ENCODE results near the gene SEPTIN8.

The SEPTIN8 gene

DNA sequence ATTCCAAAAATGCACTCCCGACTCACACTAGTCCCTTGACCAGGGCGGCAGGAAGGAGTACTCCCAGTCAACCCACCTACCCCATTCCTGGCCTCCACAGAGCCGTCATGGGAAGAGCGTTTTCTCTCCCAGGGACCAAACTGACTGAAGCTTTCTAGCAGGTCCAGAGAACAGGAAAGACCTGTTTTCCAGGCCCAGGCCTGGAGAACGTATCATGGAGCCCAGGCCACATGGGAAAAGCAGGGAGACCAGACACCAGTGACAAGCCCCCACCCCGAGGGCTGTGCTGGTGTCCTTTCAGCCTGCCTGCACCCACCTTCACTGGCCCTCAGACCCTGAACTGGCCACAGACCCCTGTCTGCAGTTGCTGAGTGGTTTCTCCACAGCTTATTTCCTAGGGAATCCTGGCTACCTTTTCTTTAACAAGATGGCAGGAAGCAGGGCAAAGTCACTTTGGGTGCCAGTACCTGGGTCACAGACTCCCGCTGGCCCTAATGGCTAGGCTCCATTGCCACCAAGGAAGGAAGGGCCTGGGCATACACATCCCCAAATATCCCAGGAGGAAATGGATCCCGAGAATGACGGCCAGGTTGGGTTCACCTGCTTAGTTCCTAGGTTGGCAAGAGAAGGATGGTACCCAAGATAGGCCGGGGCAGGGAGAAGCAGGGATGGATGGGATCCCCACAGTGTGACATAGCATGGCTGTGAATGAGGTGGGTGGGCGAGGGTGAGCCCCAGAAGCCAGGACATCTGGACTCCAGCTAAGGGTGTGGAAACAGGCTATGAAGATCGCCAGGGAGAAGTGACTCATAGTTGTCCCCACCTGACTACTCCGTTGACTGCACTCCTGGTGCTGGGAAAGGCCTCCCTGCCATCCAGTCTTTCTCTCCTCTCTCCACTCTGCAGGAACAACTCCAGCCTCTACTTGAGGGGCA lies 17.7 kb downstream of the SEPTIN8 start:
- Histone ChIP-seq H3K36me3 (ENCODE audit: insufficient read depth, low read length) (peaks cover 67% of the 10 kb centered on the region), H3K4me2 (ENCODE audit: insufficient read depth, low read length) (no peak overlapping the region), H3K27me3 (ENCODE audit: insufficient read depth, low read length, poor library complexity) (no peaks in the 10 kb centered on the region), H3K9ac (ENCODE audit: low read depth, low read length) (no peak overlapping the region), H3K79me2 (ENCODE audit: insufficient read depth, low read length) (no peaks in the 10 kb centered on the region), H3K27ac (ENCODE audit: low read length) (no peak overlapping the region), H3K4me3 (ENCODE audit: low read depth in 1 of 2, low read length in 2 of 2) (no peak overlapping the region), H3K4me1 (ENCODE audit: insufficient read depth, low read length) (no peaks in the 10 kb centered on the region), H2AFZ (ENCODE audit: low read depth, low read length) (no peak overlapping the region), H3K9me3 (ENCODE audit: insufficient read depth, low read length, severe bottlenecking) (no peaks in the 10 kb centered on the region), H4K20me1 (ENCODE audit: insufficient read depth, low read length) (no peaks in the 10 kb centered on the region)
- ATAC-seq (ENCODE audit: insufficient read depth, low read depth) (no peak), DNase-seq (no peak)
- TF ChIP-seq, protein P1, sequence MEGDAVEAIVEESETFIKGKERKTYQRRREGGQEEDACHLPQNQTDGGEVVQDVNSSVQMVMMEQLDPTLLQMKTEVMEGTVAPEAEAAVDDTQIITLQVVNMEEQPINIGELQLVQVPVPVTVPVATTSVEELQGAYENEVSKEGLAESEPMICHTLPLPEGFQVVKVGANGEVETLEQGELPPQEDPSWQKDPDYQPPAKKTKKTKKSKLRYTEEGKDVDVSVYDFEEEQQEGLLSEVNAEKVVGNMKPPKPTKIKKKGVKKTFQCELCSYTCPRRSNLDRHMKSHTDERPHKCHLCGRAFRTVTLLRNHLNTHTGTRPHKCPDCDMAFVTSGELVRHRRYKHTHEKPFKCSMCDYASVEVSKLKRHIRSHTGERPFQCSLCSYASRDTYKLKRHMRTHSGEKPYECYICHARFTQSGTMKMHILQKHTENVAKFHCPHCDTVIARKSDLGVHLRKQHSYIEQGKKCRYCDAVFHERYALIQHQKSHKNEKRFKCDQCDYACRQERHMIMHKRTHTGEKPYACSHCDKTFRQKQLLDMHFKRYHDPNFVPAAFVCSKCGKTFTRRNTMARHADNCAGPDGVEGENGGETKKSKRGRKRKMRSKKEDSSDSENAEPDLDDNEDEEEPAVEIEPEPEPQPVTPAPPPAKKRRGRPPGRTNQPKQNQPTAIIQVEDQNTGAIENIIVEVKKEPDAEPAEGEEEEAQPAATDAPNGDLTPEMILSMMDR (IDR thresholded peaks at IDR 0.05; ENCODE audit: borderline replicate concordance, extremely low read depth, low read length, poor library complexity, severe bottlenecking) = no peak
- no peak for TF ChIP-seq EZH2 (IDR thresholded peaks at IDR 0.05; ENCODE audit: borderline replicate concordance, low read depth, low read length, severe bottlenecking)

DNA sequence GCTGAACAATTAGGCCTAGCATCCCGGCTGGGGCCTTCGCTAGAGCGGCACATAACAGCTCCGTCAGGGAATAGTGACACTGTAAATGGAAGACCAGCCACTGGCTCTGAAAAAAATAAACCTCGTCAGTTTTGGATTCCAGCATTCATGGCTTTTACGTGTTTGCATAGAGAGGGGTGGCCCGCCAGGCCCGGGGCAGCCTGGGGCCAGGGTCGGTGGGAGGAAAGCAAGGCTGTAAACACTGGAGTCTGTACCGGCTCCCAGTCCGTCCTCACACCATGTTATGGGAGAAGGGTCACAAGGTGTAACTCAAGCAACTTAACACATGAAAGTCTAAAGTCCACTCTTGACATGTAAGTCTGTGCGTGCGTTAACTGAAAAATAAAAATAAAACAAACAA lies 18.6 kb downstream of the SEPTIN8 start:
- H3K27ac ChIP-seq (ENCODE audit: low read length) = no peak overlapping the region
- no peak for ATAC-seq (ENCODE audit: insufficient read depth, low read depth)
- no peak overlapping the region for H2AFZ ChIP-seq (ENCODE audit: low read depth, low read length)
- H3K4me2 ChIP-seq (ENCODE audit: insufficient read depth, low read length) = no peak overlapping the region
- H4K20me1 ChIP-seq (ENCODE audit: insufficient read depth, low read length) = no peaks in the 10 kb centered on the region
- no peak overlapping the region for H3K9ac ChIP-seq (ENCODE audit: low read depth, low read length)
- DNase-seq = no peak
- H3K4me1 ChIP-seq (ENCODE audit: insufficient read depth, low read length) = no peaks in the 10 kb centered on the region
- H3K36me3 ChIP-seq (ENCODE audit: insufficient read depth, low read length) = peaks cover 58% of the 10 kb centered on the region
- no peaks in the 10 kb centered on the region for H3K79me2 ChIP-seq (ENCODE audit: insufficient read depth, low read length)
- no peaks in the 10 kb centered on the region for H3K9me3 ChIP-seq (ENCODE audit: insufficient read depth, low read length, severe bottlenecking)
- TF ChIP-seq, protein P1 (IDR thresholded peaks at IDR 0.05; ENCODE audit: borderline replicate concordance, extremely low read depth, low read length, poor library complexity, severe bottlenecking) = no peak
- TF ChIP-seq EZH2 (IDR thresholded peaks at IDR 0.05; ENCODE audit: borderline replicate concordance, low read depth, low read length, severe bottlenecking) = no peak
- H3K27me3 ChIP-seq (ENCODE audit: insufficient read depth, low read length, poor library complexity) = no peaks in the 10 kb centered on the region
- H3K4me3 ChIP-seq (ENCODE audit: low read depth in 1 of 2, low read length in 2 of 2) = no peak overlapping the region

DNA sequence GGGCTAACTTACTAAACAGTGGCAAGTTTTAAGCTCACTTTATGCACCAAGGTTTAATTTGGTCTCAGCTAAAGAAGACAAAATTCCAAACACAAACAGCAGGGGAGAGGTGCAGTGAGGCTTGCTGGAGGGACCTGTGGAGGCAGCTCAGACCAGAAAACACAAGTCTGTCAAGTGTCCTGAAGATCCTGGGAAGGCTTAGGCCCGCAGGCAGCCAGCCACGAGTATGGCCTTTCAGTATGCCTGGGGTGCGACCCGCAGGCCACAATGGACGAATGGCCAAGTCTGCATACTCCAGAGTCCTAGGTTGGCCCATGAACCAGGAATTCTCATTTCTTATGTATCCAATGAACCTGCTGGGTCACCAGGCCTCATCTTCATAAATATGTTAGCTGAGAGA lies 20.5 kb downstream of the SEPTIN8 start:
- Histone ChIP-seq H3K9me3 (ENCODE audit: insufficient read depth, low read length, severe bottlenecking) (no peaks in the 10 kb centered on the region), H3K9ac (ENCODE audit: low read depth, low read length) (no peak overlapping the region), H3K4me2 (ENCODE audit: insufficient read depth, low read length) (no peak overlapping the region), H3K79me2 (ENCODE audit: insufficient read depth, low read length) (no peaks in the 10 kb centered on the region), H4K20me1 (ENCODE audit: insufficient read depth, low read length) (no peaks in the 10 kb centered on the region), H3K27ac (ENCODE audit: low read length) (no peak overlapping the region), H3K36me3 (ENCODE audit: insufficient read depth, low read length) (peaks cover 39% of the 10 kb centered on the region), H3K27me3 (ENCODE audit: insufficient read depth, low read length, poor library complexity) (no peaks in the 10 kb centered on the region), H2AFZ (ENCODE audit: low read depth, low read length) (no peak overlapping the region), H3K4me1 (ENCODE audit: insufficient read depth, low read length) (no peaks in the 10 kb centered on the region), H3K4me3 (ENCODE audit: low read depth in 1 of 2, low read length in 2 of 2) (no peak overlapping the region)
- TF ChIP-seq, protein P1 (IDR thresholded peaks at IDR 0.05; ENCODE audit: borderline replicate concordance, extremely low read depth, low read length, poor library complexity, severe bottlenecking) = no peak
- TF ChIP-seq EZH2 (IDR thresholded peaks at IDR 0.05; ENCODE audit: borderline replicate concordance, low read depth, low read length, severe bottlenecking) = no peak
- ATAC-seq (ENCODE audit: insufficient read depth, low read depth) (no peak), DNase-seq (no peak)
